Calu3 (cell line): Measurements from ENCODE around the gene SLC2A10. TPM values are rescaled to one million over a fixed set of nuclear protein-coding genes. Genes with fewer than 3 reads are reported as not detected.
"Not testable (repeated sequence)": the region's sequence is repeated elsewhere in the genome, so short reads cannot be mapped to it uniquely, and the experiment has no call there.

Source experiments
- BruUV-seq: library from RNA; stranded (reverse); fragments of 400-500 nt; replicated peaks from 2 replicates; lab custom pipeline; 2021; lab: Mats Ljungman, UMichigan
- CTCF ChIA-PET: fragments of 300-600 bp; sonication (Branson Sonifier 250); formaldehyde crosslinking; loops from one replicate; lab custom pipeline; 2022; ENCODE audit warnings: antibody characterized with exemption; lab: Charles Lee
- DNase-seq: peaks from one replicate; pipeline ENCODE4 v3.0.0; 2022
- H3K27ac Mint-ChIP-seq: one replicate; pipeline ENCODE4 v1.8.0; 2022; ENCODE audit warnings: mixed read lengths; ENCODE audit not compliant: unreplicated experiment
- H3K27me3 Mint-ChIP-seq: one replicate; pipeline ENCODE4 v1.8.0; 2022; ENCODE audit warnings: mixed read lengths; ENCODE audit not compliant: unreplicated experiment
- H3K36me3 Mint-ChIP-seq: one replicate; pipeline ENCODE4 v1.8.0; 2022; ENCODE audit warnings: mild to moderate bottlenecking, moderate library complexity, mixed read lengths; ENCODE audit not compliant: insufficient read depth, unreplicated experiment
- H3K4me1 Mint-ChIP-seq: one replicate; pipeline ENCODE4 v1.8.0; 2022; ENCODE audit warnings: mild to moderate bottlenecking, low read depth, mixed read lengths; ENCODE audit not compliant: unreplicated experiment
- H3K4me3 Mint-ChIP-seq: one replicate; pipeline ENCODE4 v1.8.0; 2022; ENCODE audit warnings: mild to moderate bottlenecking, low read depth, moderate library complexity, mixed read lengths; ENCODE audit not compliant: unreplicated experiment
- H3K9me3 Mint-ChIP-seq: one replicate; pipeline ENCODE4 v1.8.0; 2022; ENCODE audit warnings: low read depth, mixed read lengths; ENCODE audit not compliant: unreplicated experiment
- intact Hi-C: fragments of 100-400 bp; cut with micrococcal nuclease; formaldehyde crosslinking; loops from one replicate; pipeline ENCODE4 v1.10.0; 2022; ENCODE audit not compliant: unreplicated experiment
- total RNA-seq: library from RNA; stranded (reverse); gene quantifications from 2 replicates; pipeline ENCODE4 v1.2.3, GENCODE V29; 2022
- TF ChIP-seq, protein P1 (sequence below): fragments of 200-600 bp; IDR thresholded peaks from one replicate; pipeline ENCODE4 v1.8.0; 2022; ENCODE audit warnings: antibody characterized with exemption; ENCODE audit not compliant: unreplicated experiment

SLC2A10 gene
- total RNA-seq, 1 experiment from 2014 or later, result 24.9 TPM

- CTCF ChIA-PET, result no interaction called here
- Mint-ChIP-seq H3K36me3 (no peaks in the 10 kb centered on the region), H3K4me3 (no peak overlapping the region), H3K27ac (no peak overlapping the region), H3K9me3 (no peaks in the 10 kb centered on the region), H3K4me1 (peaks cover 17% of the 10 kb centered on the region), H3K27me3 (peaks cover 17% of the 10 kb centered on the region)
- BruUV-seq, result no TSS peak
- TF ChIP-seq, protein P1, sequence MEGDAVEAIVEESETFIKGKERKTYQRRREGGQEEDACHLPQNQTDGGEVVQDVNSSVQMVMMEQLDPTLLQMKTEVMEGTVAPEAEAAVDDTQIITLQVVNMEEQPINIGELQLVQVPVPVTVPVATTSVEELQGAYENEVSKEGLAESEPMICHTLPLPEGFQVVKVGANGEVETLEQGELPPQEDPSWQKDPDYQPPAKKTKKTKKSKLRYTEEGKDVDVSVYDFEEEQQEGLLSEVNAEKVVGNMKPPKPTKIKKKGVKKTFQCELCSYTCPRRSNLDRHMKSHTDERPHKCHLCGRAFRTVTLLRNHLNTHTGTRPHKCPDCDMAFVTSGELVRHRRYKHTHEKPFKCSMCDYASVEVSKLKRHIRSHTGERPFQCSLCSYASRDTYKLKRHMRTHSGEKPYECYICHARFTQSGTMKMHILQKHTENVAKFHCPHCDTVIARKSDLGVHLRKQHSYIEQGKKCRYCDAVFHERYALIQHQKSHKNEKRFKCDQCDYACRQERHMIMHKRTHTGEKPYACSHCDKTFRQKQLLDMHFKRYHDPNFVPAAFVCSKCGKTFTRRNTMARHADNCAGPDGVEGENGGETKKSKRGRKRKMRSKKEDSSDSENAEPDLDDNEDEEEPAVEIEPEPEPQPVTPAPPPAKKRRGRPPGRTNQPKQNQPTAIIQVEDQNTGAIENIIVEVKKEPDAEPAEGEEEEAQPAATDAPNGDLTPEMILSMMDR, result no peak
- DNase-seq, result no peak
- intact Hi-C loops, result no loop called here
Measured at GRCh38 chr20:46673394-46674252, 35.8 kb upstream of the SLC2A10 start.

- DNase-seq, result no peak
- Mint-ChIP-seq H3K4me3 (no peak overlapping the region), H3K4me1 (peaks cover 17% of the 10 kb centered on the region), H3K36me3 (peaks cover 4% of the 10 kb centered on the region), H3K9me3 (no peaks in the 10 kb centered on the region), H3K27me3 (peaks cover 17% of the 10 kb centered on the region), H3K27ac (no peak overlapping the region)
- intact Hi-C loops, result no loop called here
- BruUV-seq, result no TSS peak
- CTCF ChIA-PET, result interaction anchor here (0.6 to 0.9 kb wide), 4 partner anchors 40 to 687 kb away, joined by 3 to 6 read pairs (median 6); no protein-coding TSS in a partner anchor
- TF ChIP-seq, protein P1, result no peak
Measured at GRCh38 chr20:46674253-46675083, 35.0 kb upstream of the SLC2A10 start.

DNA sequence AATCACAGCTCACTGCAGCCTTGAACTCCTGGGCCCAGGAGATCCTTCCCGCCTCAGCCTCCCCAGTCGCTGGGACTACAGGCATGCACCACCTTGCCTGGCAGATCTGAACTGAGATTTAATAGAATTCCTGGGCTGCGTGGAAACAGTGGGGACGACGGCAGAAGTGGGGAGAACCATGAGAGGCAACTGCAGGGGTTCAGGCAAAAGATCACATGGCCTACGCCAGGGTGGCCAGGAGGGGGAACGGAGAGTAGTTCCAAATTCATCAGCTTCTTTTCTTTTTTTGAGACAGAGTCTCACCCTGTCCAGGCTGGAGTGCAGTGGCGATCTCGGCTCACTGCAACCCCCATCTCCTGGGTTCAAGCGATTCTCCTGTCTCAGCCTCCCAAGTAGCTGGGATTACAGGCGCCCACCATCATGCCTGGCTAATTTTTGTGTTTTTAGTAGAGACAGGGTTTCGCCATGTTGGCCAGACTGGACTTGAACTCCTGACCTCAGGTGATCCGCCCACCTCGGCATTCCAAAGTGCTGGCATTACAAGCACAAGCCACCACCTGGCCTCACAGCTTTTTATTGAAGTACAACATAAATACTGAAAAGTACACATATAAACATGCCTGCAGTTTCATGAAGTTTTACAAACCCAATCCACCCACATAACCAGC lies 32.7 kb upstream of the SLC2A10 start:
- DNase-seq, H3K27ac Mint-ChIP-seq, H3K4me1 Mint-ChIP-seq, H3K36me3 Mint-ChIP-seq, H3K9me3 Mint-ChIP-seq, H3K4me3 Mint-ChIP-seq, intact Hi-C loops, BruUV-seq: not testable (repeated sequence)
- peaks cover 17% of the 10 kb centered on the region for H3K27me3 Mint-ChIP-seq
- CTCF ChIA-PET, result interaction anchor here (0.6 to 0.8 kb wide), 3 partner anchors 63 to 541 kb away, joined by 3 to 7 read pairs (median 5); no protein-coding TSS in a partner anchor

DNA sequence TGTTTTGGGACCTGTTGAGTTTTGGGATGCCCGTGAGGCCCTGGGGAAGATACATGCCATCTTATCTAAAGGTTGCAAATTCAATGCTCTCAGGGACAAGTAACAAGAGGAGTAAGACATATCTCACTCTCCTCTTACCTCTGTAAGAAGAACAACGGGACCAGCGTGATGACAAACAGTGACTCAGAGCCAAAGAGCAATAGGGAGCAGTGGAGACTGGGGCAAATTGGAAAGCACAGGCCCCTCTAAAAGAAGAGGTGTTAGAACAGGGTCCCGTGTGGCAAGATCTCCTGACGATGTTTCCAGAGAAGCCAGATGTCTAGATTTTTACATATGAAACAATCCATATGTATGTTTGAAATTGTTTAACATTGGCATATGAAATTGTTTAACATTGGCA lies 31.8 kb upstream of the SLC2A10 start:
- H3K36me3 Mint-ChIP-seq, result peaks cover 4% of the 10 kb centered on the region
- H3K4me3 Mint-ChIP-seq, result no peak overlapping the region
- TF ChIP-seq, protein P1, result no peak
- H3K27me3 Mint-ChIP-seq, result peaks cover 17% of the 10 kb centered on the region
- no peaks in the 10 kb centered on the region for H3K9me3 Mint-ChIP-seq
- H3K4me1 Mint-ChIP-seq, result peaks cover 8% of the 10 kb centered on the region
- CTCF ChIA-PET, result interaction anchor here (0.8 kb wide), 1 partner anchor 463 kb away, joined by 3 read pairs; no protein-coding TSS in a partner anchor
- intact Hi-C loops, result no loop called here
- no peak overlapping the region for H3K27ac Mint-ChIP-seq
- no peak for DNase-seq
- no TSS peak for BruUV-seq
